ENCODE measurements around the gene CR1.
A peak's percentile ranks its signal among the peaks of the same experiment; 100 is the strongest.
"Not testable (repeated sequence)": the region's sequence is repeated elsewhere in the genome, so short reads cannot be mapped to it uniquely, and the experiment has no call there.

The CR1 gene

GRCh38 chr1:207644852-207645634 lies 149.1 kb downstream of the CR1 start, which contains the start of gene CR1L:
CR1L (plus strand) TSS chr1:207645133; CDS start chr1:207645234, 101 bp downstream.
- DNase-seq (ENCODE audit: low read depth), result peak; percentile 52

- DNase-seq (ENCODE audit: low read depth), result no peak
These were observed 149.7 kb downstream of the CR1 start for GRCh38 chr1:207645635-207646081.

GRCh38 chr1:207646171-207646570 lies 150.2 kb downstream of the CR1 start:
- DNase-seq (ENCODE audit: low read depth), result no peak

- DNase-seq (ENCODE audit: low read depth), result no peak
These were observed 151.1 kb downstream of the CR1 start for GRCh38 chr1:207646944-207647579.

GRCh38 chr1:207647671-207648333 lies 151.8 kb downstream of the CR1 start:
- DNase-seq (ENCODE audit: low read depth), result no peak

- DNase-seq (ENCODE audit: low read depth), result no peak
These were observed 152.6 kb downstream of the CR1 start for GRCh38 chr1:207648334-207649209.

GRCh38 chr1:207649210-207649753 lies 153.3 kb downstream of the CR1 start:
- no peak for DNase-seq (ENCODE audit: low read depth)

GRCh38 chr1:207649865-207650580 lies 154.1 kb downstream of the CR1 start:
- no peak for DNase-seq (ENCODE audit: low read depth)

- no peak for DNase-seq (ENCODE audit: low read depth)
These were observed 155.6 kb downstream of the CR1 start for GRCh38 chr1:207651583-207651982.

GRCh38 chr1:207654320-207654719 lies 158.4 kb downstream of the CR1 start:
- no peak for DNase-seq (ENCODE audit: low read depth)

- DNase-seq (ENCODE audit: low read depth), result no peak
These were observed 162.5 kb downstream of the CR1 start for GRCh38 chr1:207658408-207658807.

GRCh38 chr1:207658904-207659485 lies 163.0 kb downstream of the CR1 start:
- DNase-seq (ENCODE audit: low read depth), result no peak

GRCh38 chr1:207659545-207660153 lies 163.7 kb downstream of the CR1 start:
- DNase-seq (ENCODE audit: low read depth), result no peak

- DNase-seq (ENCODE audit: low read depth), result not testable (repeated sequence)
These were observed 165.5 kb downstream of the CR1 start for GRCh38 chr1:207661420-207661819.

- DNase-seq (ENCODE audit: low read depth), result no peak
These were observed 170.4 kb downstream of the CR1 start for GRCh38 chr1:207666342-207666741.

- DNase-seq (ENCODE audit: low read depth), result no peak
These were observed 173.6 kb downstream of the CR1 start for GRCh38 chr1:207669528-207670009.

GRCh38 chr1:207670192-207670591 lies 174.2 kb downstream of the CR1 start:
- no peak for DNase-seq (ENCODE audit: low read depth)

GRCh38 chr1:207670997-207671396 lies 175.0 kb downstream of the CR1 start:
- no peak for DNase-seq (ENCODE audit: low read depth)

GRCh38 chr1:207672522-207673130 lies 176.7 kb downstream of the CR1 start:
- no peak for DNase-seq (ENCODE audit: low read depth)

Measured in stimulated activated CD8-positive, alpha-beta memory T cell treated with anti-CD3 and anti-CD28 coated beads, Interleukin-12 subunit alpha, Interleukin-12 subunit beta, amount 100 ng/mL, for 4 hours (primary cell).